Gastroesophageal sphincter (tissue), 4 donors: ENCODE results near the gene PPP1R11. TPM values are rescaled to one million over a fixed set of nuclear protein-coding genes. Genes with fewer than 3 reads are reported as not detected.

Source experiments
- ATAC-seq: fragments of 150-250 bp; one replicate; pipeline ENCODE4 v1.9.1; 2016; ENCODE audit warnings: mild to moderate bottlenecking, moderate library complexity
- H3K27ac ChIP-seq, 4 donors: fragments of 200-600 bp; sonication (generic) in 3 of 4; 1 replicate in 3 of 4; 2 replicates in 1 of 4; pipeline ENCODE4 v1.5.1; 2016 to 2019
- H3K27me3 ChIP-seq: fragments of 200-600 bp; sonication (generic); one replicate; pipeline ENCODE4 v1.5.1; 2019
- H3K36me3 ChIP-seq, 2 donors: fragments of 200-600 bp; sonication (generic); one replicate each; pipeline ENCODE4 v1.5.1; 2019; ENCODE audit warnings: control low read depth in 1 of 2
- H3K4me1 ChIP-seq, 3 donors: fragments of 200-600 bp; sonication (generic); 1 replicate in 2 of 3; 2 replicates in 1 of 3; pipeline ENCODE4 v1.5.1; 2016 to 2019; ENCODE audit warnings: control low read depth in 2 of 3
- H3K4me3 ChIP-seq, 2 donors: fragments of 200-600 bp; sonication (generic); one replicate each; pipeline ENCODE4 v1.5.1; 2019; ENCODE audit warnings: mild to moderate bottlenecking in 1 of 2, moderate library complexity in 1 of 2
- H3K9me3 ChIP-seq, 3 donors: fragments of 200-600 bp; sonication (generic); one replicate each; pipeline ENCODE4 v1.5.1; 2017 to 2019; ENCODE audit warnings: control low read depth in 2 of 3
- CTCF ChIP-seq, 4 experiments: fragments of 200-600 bp in 2 of 4; fragments of 450-650 bp in 2 of 4; sonication (generic) in 1 of 4; IDR thresholded peaks; one replicate each; pipeline ENCODE4 v1.5.1; 2017 to 2019; ENCODE audit warnings: antibody characterized with exemption in 4 of 4, mild to moderate bottlenecking in 2 of 4, moderate library complexity in 2 of 4
- EP300 ChIP-seq: sonication (generic); formaldehyde crosslinking; IDR thresholded peaks from one replicate; pipeline ENCODE4 v1.6.1; 2017; ENCODE audit warnings: antibody characterized with exemption, mild to moderate bottlenecking
- POLR2A ChIP-seq, 2 donors: fragments of 450-650 bp; IDR thresholded peaks; one replicate each; pipeline ENCODE4 v1.6.1; 2017; ENCODE audit warnings: antibody characterized with exemption in 2 of 2, mild to moderate bottlenecking in 2 of 2, moderate library complexity in 1 of 2
- POLR2AphosphoS5 ChIP-seq: sonication (generic); formaldehyde crosslinking; IDR thresholded peaks from one replicate; pipeline ENCODE4 v1.6.1; 2017; ENCODE audit warnings: antibody characterized with exemption
- WGBS, 2 donors: methylation state at CpG; one replicate each; pipeline ENCODE4 v1.1.5; 2018; ENCODE audit warnings: low coverage in 1 of 2; 5-methylcytosine and 5-hydroxymethylcytosine counted together
- total RNA-seq, 4 donors: library from RNA; depleted of rRNA; stranded (reverse); fragments of >200 nt; gene quantifications; one replicate each; pipeline ENCODE4 v1.1.0, GENCODE V29; 2016

The PPP1R11 gene
- total RNA-seq, 4 donors from 2014 or later: 49.4 to 63.1 (median 57.5) TPM

GRCh38 chr6:30063315-30063714 lies 3.7 kb upstream of the PPP1R11 start:
- H3K36me3 ChIP-seq: peaks cover 0 to 13% of the 10 kb centered on the region in 2 donors
- no peak for TF ChIP-seq POLR2A (IDR thresholded peaks at IDR 0.05)
- no peak for TF ChIP-seq POLR2AphosphoS5
- H3K27me3 ChIP-seq: no peaks in the 10 kb centered on the region
- 89 to 90% methylated on average over 2 of the region's 2 CpGs for WGBS, 2 donors
- H3K4me3 ChIP-seq: no peak overlapping the region
- no peak for ATAC-seq
- peaks cover 4 to 57% (median 24%) of the 10 kb centered on the region in 3 donors for H3K4me1 ChIP-seq
- no peaks in the 10 kb centered on the region for H3K9me3 ChIP-seq
- no peak overlapping the region for H3K27ac ChIP-seq

GRCh38 chr6:30066082-30066481 lies 916 bp upstream of the PPP1R11 start:
- H3K27ac ChIP-seq: peak overlapping the region; percentile 54 to 90 (median 86)
- no peak for ATAC-seq
- WGBS, 2 donors: 3 to 9% methylated on average over 4 of the region's 4 CpGs

GRCh38 chr6:30067460-30068139 lies 602 bp downstream of the PPP1R11 start:
- no peak for ATAC-seq
- WGBS, 2 donors: 10 to 13% methylated on average over 6 to 8 of the region's 8 CpGs
- H3K36me3 ChIP-seq: peaks cover 0 to 35% of the 10 kb centered on the region in 2 donors

More at GRCh38 chr6:30066082-30066481, 916 bp upstream of the PPP1R11 start:
- Histone ChIP-seq H3K27me3 (peaks cover 8% of the 10 kb centered on the region), H3K4me1 (peaks cover 0 to 52% (median 16%) of the 10 kb centered on the region in 3 donors), H3K4me3 (peak overlapping the region; percentile 43 to 58), H3K9me3 (no peaks in the 10 kb centered on the region), H3K36me3 (peaks cover 0 to 35% of the 10 kb centered on the region in 2 donors)
- TF ChIP-seq EP300 (no peak), CTCF (IDR thresholded peaks at IDR 0.05) (no peak), POLR2AphosphoS5 (no peak), POLR2A (IDR thresholded peaks at IDR 0.05) (no peak)

GRCh38 chr6:30071081-30071818 lies 4.3 kb downstream of the PPP1R11 start:
- Histone ChIP-seq H3K27me3 (peaks cover 59% of the 10 kb centered on the region), H3K27ac (no peak overlapping the region), H3K9me3 (no peaks in the 10 kb centered on the region), H3K36me3 (peaks cover 0 to 23% of the 10 kb centered on the region in 2 donors), H3K4me1 (peaks cover 0 to 52% (median 23%) of the 10 kb centered on the region in 3 donors), H3K4me3 (peak overlapping the region in 1 of 2 donors; percentile 26)
- TF ChIP-seq POLR2A (IDR thresholded peaks at IDR 0.05): no peak
- no peak for TF ChIP-seq POLR2AphosphoS5
- TF ChIP-seq EP300: no peak
- peak in 1 of 4 experiments; percentile 19 for TF ChIP-seq CTCF (IDR thresholded peaks at IDR 0.05)
- ATAC-seq: no peak
- WGBS, 2 donors: 21 to 52% methylated on average over 12 to 16 of the region's 68 CpGs

More at GRCh38 chr6:30067460-30068139, 602 bp downstream of the PPP1R11 start:
- H3K27me3 ChIP-seq: peaks cover 23% of the 10 kb centered on the region
- TF ChIP-seq POLR2AphosphoS5: no peak
- TF ChIP-seq CTCF (IDR thresholded peaks at IDR 0.05): no peak
- TF ChIP-seq EP300: no peak
- TF ChIP-seq POLR2A (IDR thresholded peaks at IDR 0.05): no peak
- peaks cover 0 to 49% (median 12%) of the 10 kb centered on the region in 3 donors for H3K4me1 ChIP-seq
- peak overlapping the region; percentile 58 to 84 for H3K4me3 ChIP-seq
- H3K9me3 ChIP-seq: no peaks in the 10 kb centered on the region
- peak overlapping the region; percentile 74 to 90 (median 86) for H3K27ac ChIP-seq

GRCh38 chr6:30071858-30072257 lies 4.9 kb downstream of the PPP1R11 start:
- WGBS, 2 donors: 43 to 56% methylated on average over 3 of the region's 3 CpGs
- Histone ChIP-seq H3K4me3 (no peak overlapping the region), H3K27ac (no peak overlapping the region), H3K4me1 (peaks cover 0 to 50% (median 22%) of the 10 kb centered on the region in 3 donors), H3K36me3 (peaks cover 0 to 23% of the 10 kb centered on the region in 2 donors), H3K9me3 (no peaks in the 10 kb centered on the region), H3K27me3 (peaks cover 65% of the 10 kb centered on the region)
- ATAC-seq: no peak
- TF ChIP-seq POLR2A (IDR thresholded peaks at IDR 0.05) (no peak), POLR2AphosphoS5 (no peak), EP300 (no peak), CTCF (IDR thresholded peaks at IDR 0.05) (no peak)
